Measurements from ENCODE around the gene RNU1-4. TPM values are rescaled to one million over a fixed set of nuclear protein-coding genes. Genes with fewer than 3 reads are reported as not detected.
"Not testable (repeated sequence)": the region's sequence is repeated elsewhere in the genome, so short reads cannot be mapped to it uniquely, and the experiment has no call there.

RNU1-4 gene
- total and polyA plus RNA-seq, 12 donors: 635 to 5,242 (median 1,949) TPM; not detected in 2

- Histone ChIP-seq H3K27me3 (peaks cover 4 to 45% (median 28%) of the 10 kb centered on the region in 7 donors), H3K4me1 (peaks cover 0 to 11% (median 0%) of the 10 kb centered on the region in 9 donors)
- H3K4me3 ChIP-seq; H3K36me3 ChIP-seq; H3K27ac ChIP-seq; H3K9me3 ChIP-seq; intact Hi-C loops (cut with DNase I); DNase-seq: not testable (repeated sequence)
- peak in 1 of 8 donors; percentile 27 for ATAC-seq
- WGBS, 2 donors: 93 to 94% methylated on average over 11 of the region's 11 CpGs
These were observed 20.5 kb downstream of the RNU1-4 start for GRCh38 chr1:16760801-16761200.

- WGBS, 2 donors: 73 to 74% methylated on average over 9 of the region's 9 CpGs
- H3K9me3 ChIP-seq; intact Hi-C loops (cut with DNase I); H3K27ac ChIP-seq; H3K4me3 ChIP-seq; H3K36me3 ChIP-seq; H3K4me1 ChIP-seq; DNase-seq: not testable (repeated sequence)
- ATAC-seq: peak in 1 of 8 donors; percentile 18
- peaks cover 0 to 56% (median 28%) of the 10 kb centered on the region in 7 donors for H3K27me3 ChIP-seq
These were observed 24.0 kb downstream of the RNU1-4 start for GRCh38 chr1:16764248-16764819.

GRCh38 chr1:16764820-16765655, 24.7 kb downstream of the RNU1-4 start:
- H3K27me3 ChIP-seq: peaks cover 0 to 58% (median 27%) of the 10 kb centered on the region in 7 donors
- peak overlapping the region in 4 of 10 donors; percentile 1 to 26 (median 12) for H3K4me3 ChIP-seq
- H3K27ac ChIP-seq; H3K9me3 ChIP-seq; DNase-seq; intact Hi-C loops (cut with DNase I); H3K36me3 ChIP-seq; H3K4me1 ChIP-seq: not testable (repeated sequence)
- peak; percentile 6 to 85 (median 32) for ATAC-seq
- 77 to 81% methylated on average over 15 of the region's 15 CpGs for WGBS, 2 donors

GRCh38 chr1:16765731-16766605, 25.7 kb downstream of the RNU1-4 start:
- DNase-seq (peak; percentile 26 to 28), ATAC-seq (peak; percentile 43 to 71 (median 60))
- 65 to 68% methylated on average over 24 to 25 of the region's 31 CpGs for WGBS, 2 donors
- peaks cover 0 to 58% (median 23%) of the 10 kb centered on the region in 7 donors for H3K27me3 ChIP-seq
- H3K4me1 ChIP-seq; H3K9me3 ChIP-seq; H3K36me3 ChIP-seq; H3K27ac ChIP-seq; intact Hi-C loops (cut with DNase I): not testable (repeated sequence)
- peak overlapping the region in 4 of 10 donors; percentile 1 to 26 (median 12) for H3K4me3 ChIP-seq

GRCh38 chr1:16766689-16767256, 26.5 kb downstream of the RNU1-4 start:
- H3K4me3 ChIP-seq; H3K36me3 ChIP-seq; H3K9me3 ChIP-seq; DNase-seq; H3K27ac ChIP-seq; intact Hi-C loops (cut with DNase I); H3K4me1 ChIP-seq: not testable (repeated sequence)
- WGBS, 2 donors: 56 to 73% methylated on average over 8 of the region's 9 CpGs
- H3K27me3 ChIP-seq: peaks cover 0 to 59% (median 23%) of the 10 kb centered on the region in 7 donors
- ATAC-seq: peak in 1 of 8 donors; percentile 7

- H3K4me3 ChIP-seq; H3K9me3 ChIP-seq; DNase-seq; H3K27ac ChIP-seq; H3K36me3 ChIP-seq; ATAC-seq; intact Hi-C loops (cut with DNase I): not testable (repeated sequence)
- H3K27me3 ChIP-seq: peaks cover 0 to 72% (median 29%) of the 10 kb centered on the region in 7 donors
- 75 to 86% methylated on average over 5 of the region's 5 CpGs for WGBS, 2 donors
- peaks cover 0 to 12% (median 0%) of the 10 kb centered on the region in 9 donors for H3K4me1 ChIP-seq
These were observed 29.9 kb downstream of the RNU1-4 start for GRCh38 chr1:16770139-16770759.

GRCh38 chr1:16770896-16771446, 30.7 kb downstream of the RNU1-4 start:
- DNase-seq; H3K4me3 ChIP-seq; ATAC-seq; H3K27ac ChIP-seq; intact Hi-C loops (cut with DNase I); H3K4me1 ChIP-seq; H3K9me3 ChIP-seq; H3K36me3 ChIP-seq: not testable (repeated sequence)
- H3K27me3 ChIP-seq: peaks cover 0 to 73% (median 32%) of the 10 kb centered on the region in 7 donors
- 70 to 75% methylated on average over 5 to 6 of the region's 6 CpGs for WGBS, 2 donors

- H3K4me3 ChIP-seq; intact Hi-C loops (cut with DNase I); H3K4me1 ChIP-seq; H3K36me3 ChIP-seq; H3K9me3 ChIP-seq; H3K27ac ChIP-seq; DNase-seq: not testable (repeated sequence)
- H3K27me3 ChIP-seq: peaks cover 0 to 71% (median 32%) of the 10 kb centered on the region in 7 donors
- WGBS, 2 donors: 55 to 59% methylated on average over 13 of the region's 21 CpGs
- peak in 6 of 8 donors; percentile 18 to 63 (median 32) for ATAC-seq
These were observed 32.2 kb downstream of the RNU1-4 start for GRCh38 chr1:16772275-16773204.

- H3K36me3 ChIP-seq; intact Hi-C loops (cut with DNase I); DNase-seq; H3K27ac ChIP-seq; H3K4me3 ChIP-seq; H3K9me3 ChIP-seq; H3K4me1 ChIP-seq: not testable (repeated sequence)
- 57% methylated on average over 8 of the region's 9 CpGs for WGBS, 2 donors
- peaks cover 0 to 73% (median 36%) of the 10 kb centered on the region in 7 donors for H3K27me3 ChIP-seq
- ATAC-seq: peak in 1 of 8 donors; percentile 4
These were observed 32.9 kb downstream of the RNU1-4 start for GRCh38 chr1:16773205-16773596.
